ENCODE results near the gene CGN.

GRCh38 chr1:151475175-151475574 is 36.0 kb upstream of the CGN start:
- TF ChIP-seq, protein P1, sequence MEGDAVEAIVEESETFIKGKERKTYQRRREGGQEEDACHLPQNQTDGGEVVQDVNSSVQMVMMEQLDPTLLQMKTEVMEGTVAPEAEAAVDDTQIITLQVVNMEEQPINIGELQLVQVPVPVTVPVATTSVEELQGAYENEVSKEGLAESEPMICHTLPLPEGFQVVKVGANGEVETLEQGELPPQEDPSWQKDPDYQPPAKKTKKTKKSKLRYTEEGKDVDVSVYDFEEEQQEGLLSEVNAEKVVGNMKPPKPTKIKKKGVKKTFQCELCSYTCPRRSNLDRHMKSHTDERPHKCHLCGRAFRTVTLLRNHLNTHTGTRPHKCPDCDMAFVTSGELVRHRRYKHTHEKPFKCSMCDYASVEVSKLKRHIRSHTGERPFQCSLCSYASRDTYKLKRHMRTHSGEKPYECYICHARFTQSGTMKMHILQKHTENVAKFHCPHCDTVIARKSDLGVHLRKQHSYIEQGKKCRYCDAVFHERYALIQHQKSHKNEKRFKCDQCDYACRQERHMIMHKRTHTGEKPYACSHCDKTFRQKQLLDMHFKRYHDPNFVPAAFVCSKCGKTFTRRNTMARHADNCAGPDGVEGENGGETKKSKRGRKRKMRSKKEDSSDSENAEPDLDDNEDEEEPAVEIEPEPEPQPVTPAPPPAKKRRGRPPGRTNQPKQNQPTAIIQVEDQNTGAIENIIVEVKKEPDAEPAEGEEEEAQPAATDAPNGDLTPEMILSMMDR (IDR thresholded peaks at IDR 0.05 in 8 of 11, conservative IDR thresholded peaks at IDR 0.05 in 3 of 11), result no peak
- TF ChIP-seq POLR2A (IDR thresholded peaks at IDR 0.05), result no peak
- TF ChIP-seq POLR2AphosphoS5 (IDR thresholded peaks at IDR 0.05), result no peak

Data from spleen (tissue), 7 donors.